Motor neuron (in vitro differentiated cells): Measurements from ENCODE around the gene FAM83D. TPM values are rescaled to one million over a fixed set of nuclear protein-coding genes. Genes with fewer than 3 reads are reported as not detected.
"Not testable (repeated sequence)": the region's sequence is repeated elsewhere in the genome, so short reads cannot be mapped to it uniquely, and the experiment has no call there.

ENCODE experiments used
- ATAC-seq, 8 experiments: fragments of 200-7000 bp; cut with Tn5 transposase; replicated peaks in 6 of 8; 2 replicates each; pipeline ENCODE4 v1.8.0; 2021; ENCODE audit warnings: mild to moderate bottlenecking in 8 of 8, moderate library complexity in 8 of 8
- H3K27ac ChIP-seq, 2 donors: fragments of 250-450 bp; sonication (Bioruptor Pico); 2 replicates each; pipeline ENCODE4 v1.9.0; 2021; ENCODE audit warnings: antibody characterized with exemption in 2 of 2, mild to moderate bottlenecking in 2 of 2, moderate library complexity in 1 of 2
- H3K4me1 ChIP-seq, 2 donors: fragments of 250-450 bp; sonication (Bioruptor Pico); replicated peaks in 1 of 2; 2 replicates each; pipeline ENCODE4 v1.6.1; 2021; ENCODE audit warnings: antibody characterized with exemption in 2 of 2, mild to moderate bottlenecking in 2 of 2, moderate library complexity in 1 of 2
- H3K4me3 ChIP-seq, 5 donors: fragments of 250-450 bp; sonication (Bioruptor Pico); 2 replicates each; pipeline ENCODE4 v1.9.0; 2021; ENCODE audit warnings: antibody characterized with exemption in 5 of 5, mild to moderate bottlenecking in 5 of 5, moderate library complexity in 4 of 5
- WGBS, 10 experiments: fragments of 450-650 bp; shearing (Covaris generic); methylation state at CpG; one replicate each; pipeline ENCODE4 v1.0.0; 2022; 5-methylcytosine and 5-hydroxymethylcytosine counted together
- in situ Hi-C, 9 experiments: fragments of 400-800 bp; cut with MboI; loops; one replicate each; pipeline ENCODE4 v1.15.0; 2021; ENCODE audit warnings: low sequenced_read_pairs in 9 of 9, low pct_unique_long_range_greater_than_20kb in 2 of 9; ENCODE audit not compliant: unreplicated experiment in 9 of 9
- total RNA-seq, 8 experiments: library from RNA; unstranded; fragments of 300-600 nt; gene quantifications; 2 replicates each; pipeline versions ENCODE4 v1.2.3 to v1.2.4, GENCODE V29; 2022

FAM83D gene
- total RNA-seq, 8 experiments from 2014 or later: 0.86 to 22.0 (median 3.3) TPM

DNA sequence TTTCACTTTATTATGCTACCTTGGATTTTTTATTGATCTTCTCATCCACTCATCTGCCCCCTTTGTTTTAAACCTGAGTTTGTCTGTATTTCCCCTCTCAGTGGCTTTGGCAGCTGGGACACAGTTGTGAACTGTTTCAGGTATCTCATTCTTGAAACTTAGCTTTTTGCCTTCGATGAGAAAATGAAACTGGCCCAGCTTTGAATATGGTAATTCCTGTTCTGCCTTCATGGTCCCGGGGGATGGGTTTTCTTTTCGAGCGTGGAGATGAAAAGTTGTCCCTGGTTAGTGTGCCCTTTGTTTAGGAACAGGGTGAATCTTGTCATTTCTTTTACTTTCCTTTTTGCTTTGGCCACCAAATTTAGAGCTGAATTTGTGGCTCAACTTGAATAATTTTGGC is 61.6 kb downstream of the FAM83D start:
- Histone ChIP-seq H3K27ac (no peak overlapping the region), H3K4me3 (no peak overlapping the region), H3K4me1 (no peaks in the 10 kb centered on the region)
- in situ Hi-C loops: no loop called here
- 38 to 100% (median 86%) methylated on average over 1 to 4 of the region's 4 CpGs; no CpG with 5 or more reads in 1 of the 10 experiments for WGBS, 10 experiments
- ATAC-seq: no peak

DNA sequence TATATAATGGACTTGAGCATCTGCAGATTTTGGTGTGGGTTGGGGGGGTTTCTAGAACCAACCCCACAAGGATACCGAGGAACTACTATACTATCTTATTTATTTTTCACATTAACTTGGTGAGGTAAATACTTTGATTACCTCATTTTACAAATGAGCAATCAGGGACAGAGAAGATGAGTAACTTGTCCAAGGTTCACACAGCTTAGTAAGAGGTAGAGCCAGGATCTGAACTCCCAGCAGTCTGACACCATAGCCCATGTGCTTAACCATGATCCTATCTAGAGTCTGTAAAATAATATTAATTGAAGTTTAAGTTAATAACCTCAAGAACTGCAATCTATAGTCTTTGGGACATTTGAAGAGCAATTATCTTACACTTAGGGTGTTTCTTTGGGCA is 64.5 kb downstream of the FAM83D start:
- 80 to 100% (median 100%) methylated on average over 1 of the region's 1 CpG; no CpG with 5 or more reads in 1 of the 10 experiments for WGBS, 10 experiments
- no peaks in the 10 kb centered on the region for H3K4me1 ChIP-seq
- no peak overlapping the region for H3K27ac ChIP-seq
- in situ Hi-C loops: no loop called here
- H3K4me3 ChIP-seq: no peak overlapping the region
- ATAC-seq: no peak

DNA sequence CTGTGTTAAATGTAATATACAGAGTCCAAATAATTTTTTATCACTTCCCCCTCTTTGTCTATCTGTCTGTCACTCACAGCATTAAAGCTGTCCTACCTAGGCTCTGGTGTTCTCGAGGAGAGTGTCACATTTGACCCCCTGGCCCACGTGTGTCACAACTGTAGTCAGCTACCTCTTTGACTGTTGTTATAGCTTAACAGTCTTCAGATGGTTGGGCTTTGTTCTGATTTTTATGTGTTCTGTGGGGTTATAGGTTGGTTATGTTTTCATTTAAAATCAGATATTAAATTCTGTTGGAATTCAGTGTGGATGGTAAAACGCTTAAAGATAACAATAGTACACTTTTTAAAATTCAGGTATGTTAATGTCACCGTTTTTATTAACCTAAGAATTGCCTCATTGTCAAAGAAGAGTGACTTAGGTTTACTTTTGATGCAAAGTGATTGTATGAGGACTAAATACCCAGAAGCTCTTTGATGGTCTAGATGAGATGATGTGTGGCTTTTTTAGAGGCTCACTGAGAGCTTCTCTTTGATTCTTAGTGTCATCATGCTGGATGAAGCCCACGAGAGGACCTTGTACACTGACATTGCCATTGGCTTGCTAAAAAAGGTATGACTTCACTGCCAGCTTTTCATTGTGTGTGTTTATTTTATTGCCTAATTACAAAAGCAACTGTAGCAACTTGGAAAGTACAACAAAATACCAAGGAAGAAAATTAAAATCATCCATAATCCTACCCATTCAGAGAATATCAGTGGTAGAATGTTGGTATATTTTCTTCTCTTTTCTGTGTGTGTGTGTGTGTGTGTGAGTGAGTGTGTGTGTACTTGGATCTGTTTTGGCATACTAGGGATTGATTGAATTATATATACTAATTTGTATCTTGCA is 65.8 kb downstream of the FAM83D start:
- 50 to 100% (median 72%) methylated on average over 1 to 5 of the region's 5 CpGs; no CpG with 5 or more reads in 1 of the 10 experiments for WGBS, 10 experiments
- in situ Hi-C loops: no loop called here
- Histone ChIP-seq H3K4me1 (no peaks in the 10 kb centered on the region), H3K27ac (no peak overlapping the region), H3K4me3 (no peak overlapping the region)
- no peak for ATAC-seq

DNA sequence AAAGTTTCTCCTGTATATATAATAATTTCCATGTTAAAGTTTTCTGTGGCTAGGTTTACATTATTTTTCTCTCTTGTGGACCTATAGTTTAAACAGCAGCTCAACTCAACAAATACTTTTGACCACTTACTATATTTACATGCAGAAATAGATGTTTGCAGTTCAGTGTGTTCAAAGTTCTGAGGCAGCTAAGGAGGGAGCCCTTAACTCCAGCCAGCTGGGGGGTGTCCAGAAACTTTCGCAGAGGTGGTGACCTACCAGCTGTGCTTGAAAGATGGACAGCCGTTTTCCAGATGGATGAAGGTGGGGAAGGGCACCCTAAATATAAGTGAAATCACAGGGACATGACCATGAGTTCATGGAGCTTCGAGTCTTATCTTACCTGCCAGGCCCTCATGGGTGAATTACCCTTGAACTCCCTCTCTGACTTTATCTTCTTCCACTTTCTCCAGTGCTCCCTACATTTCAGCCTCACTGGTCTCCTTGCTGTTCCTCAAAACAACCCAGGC is 69.4 kb downstream of the FAM83D start:
- no peak overlapping the region for H3K27ac ChIP-seq
- WGBS, 10 experiments: 80 to 100% (median 100%) methylated on average over 1 to 3 of the region's 3 CpGs; no CpG with 5 or more reads in 2 of the 10 experiments
- H3K4me3 ChIP-seq: no peak overlapping the region
- in situ Hi-C loops: no loop called here
- no peak for ATAC-seq
- no peaks in the 10 kb centered on the region for H3K4me1 ChIP-seq

DNA sequence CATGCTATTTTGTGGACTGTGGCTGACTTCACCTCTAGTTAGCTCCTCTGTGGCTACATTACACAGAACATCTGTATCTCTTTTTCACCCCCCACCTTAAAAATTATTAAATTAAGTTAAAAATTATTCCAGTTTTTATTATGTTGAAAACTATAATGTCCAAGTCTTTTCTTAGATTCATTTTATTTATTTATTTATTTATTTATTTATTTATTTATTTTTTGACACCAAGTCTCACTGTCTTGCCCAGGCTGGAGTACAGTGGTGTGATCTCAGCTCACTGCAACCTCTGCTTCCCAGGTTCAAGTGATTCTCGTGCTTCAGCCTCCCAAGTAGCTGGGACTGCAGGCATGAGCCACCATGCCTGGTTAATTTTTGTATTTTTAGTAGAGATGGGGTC is 70.6 kb downstream of the FAM83D start:
- WGBS, 10 experiments: 86 to 100% (median 95%) methylated on average over 1 of the region's 1 CpG; no CpG with 5 or more reads in 4 of the 10 experiments
- ATAC-seq, in situ Hi-C loops: not testable (repeated sequence)

DNA sequence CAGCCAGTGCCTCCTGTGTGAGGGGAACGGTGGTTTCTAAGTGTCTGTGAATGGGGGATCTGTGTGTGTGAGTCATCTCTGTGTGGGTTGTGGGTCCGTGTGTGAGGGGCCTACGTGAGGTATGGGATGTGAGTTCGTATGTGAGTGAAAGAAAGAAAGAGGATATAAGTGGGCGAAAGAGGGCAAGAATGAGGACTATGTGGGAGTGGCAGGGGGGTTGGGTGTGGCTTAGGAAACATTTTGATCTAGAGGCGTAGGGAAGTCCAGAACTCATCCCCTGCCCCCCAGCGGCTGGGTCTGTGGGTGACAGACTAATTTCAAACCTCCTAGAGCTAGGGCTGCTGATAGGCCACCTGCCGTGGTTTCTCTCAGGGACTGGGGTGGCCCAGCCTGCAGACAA is 71.4 kb downstream of the FAM83D start:
- H3K27ac ChIP-seq: no peak overlapping the region
- 80 to 100% (median 93%) methylated on average over 1 to 7 of the region's 8 CpGs; no CpG with 5 or more reads in 6 of the 10 experiments for WGBS, 10 experiments
- no peak for ATAC-seq
- in situ Hi-C loops: no loop called here
- H3K4me3 ChIP-seq: no peak overlapping the region
- no peaks in the 10 kb centered on the region for H3K4me1 ChIP-seq

More for the DNA sequence above, 70.6 kb downstream of the FAM83D start:
- H3K4me3 ChIP-seq, H3K27ac ChIP-seq, H3K4me1 ChIP-seq: not testable (repeated sequence)

DNA sequence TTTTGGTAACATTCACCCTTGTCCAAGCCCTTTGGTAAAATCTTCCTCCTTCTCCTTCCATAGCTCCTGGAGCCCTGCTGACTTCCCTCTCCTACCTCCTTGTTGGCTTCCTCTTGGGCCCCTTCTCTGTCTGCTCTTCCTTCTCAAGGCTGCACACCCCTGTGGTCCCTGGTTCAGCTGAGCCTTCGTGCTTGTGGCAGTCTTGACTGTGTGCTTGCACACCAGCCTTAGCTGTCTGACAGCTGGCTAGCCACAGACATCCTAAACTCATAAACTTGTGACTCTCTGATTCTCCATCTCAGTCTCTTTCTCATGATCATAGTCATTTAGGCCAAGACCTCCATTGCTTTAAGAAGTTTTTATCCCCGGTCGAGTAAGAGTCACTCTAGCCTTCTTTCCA is 73.0 kb downstream of the FAM83D start:
- no peak overlapping the region for H3K4me3 ChIP-seq
- 83 to 100% (median 100%) methylated on average over 1 to 3 of the region's 3 CpGs; no CpG with 5 or more reads in 3 of the 10 experiments for WGBS, 10 experiments
- in situ Hi-C loops: no loop called here
- H3K4me1 ChIP-seq: no peaks in the 10 kb centered on the region
- no peak overlapping the region for H3K27ac ChIP-seq
- ATAC-seq: no peak

DNA sequence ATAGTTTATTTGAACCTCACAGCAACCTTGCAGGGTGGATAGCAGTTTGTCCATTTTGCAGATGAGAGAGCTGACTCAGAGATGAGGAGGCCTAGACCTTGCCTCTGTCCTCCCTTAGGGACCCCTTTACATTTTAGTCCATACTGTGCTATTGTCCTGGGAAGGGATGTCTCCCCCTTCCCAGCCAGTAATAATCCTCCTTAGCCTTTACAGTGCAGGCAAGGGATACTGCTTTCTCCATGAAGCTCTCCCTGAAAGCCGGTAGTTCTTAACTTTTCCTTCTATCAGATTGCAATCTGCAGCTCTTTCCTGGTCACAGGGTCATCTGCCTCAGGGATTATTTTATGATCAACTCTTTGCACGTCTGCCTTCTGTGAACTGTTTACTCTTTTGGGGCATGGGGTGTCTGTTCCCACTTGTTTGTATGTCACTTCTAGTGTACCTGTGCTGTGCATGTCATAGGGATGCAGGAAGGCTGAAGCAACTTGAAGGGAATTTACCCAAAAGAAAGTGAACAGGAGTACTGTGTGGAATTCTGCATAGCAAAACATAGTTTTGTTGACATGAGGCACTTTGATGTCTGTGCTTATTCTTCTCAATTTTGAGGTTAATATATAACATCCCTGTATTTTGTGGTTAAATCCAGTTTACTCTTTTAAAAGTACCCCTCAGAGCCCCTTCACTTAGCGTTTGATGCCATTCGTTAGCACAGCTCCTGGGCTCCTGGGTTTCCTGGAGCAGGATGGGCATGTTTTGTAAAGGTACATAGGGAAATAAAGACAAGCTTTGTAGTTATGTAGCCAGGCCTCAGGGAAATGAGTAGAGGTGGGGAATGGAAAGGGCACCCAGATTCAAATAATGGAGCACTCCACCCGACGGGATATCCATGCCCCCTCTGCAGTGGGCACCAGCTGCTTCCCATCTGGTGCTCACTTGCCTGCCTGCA is 74.0 kb downstream of the FAM83D start:
- 57 to 100% (median 88%) methylated on average over 1 to 4 of the region's 6 CpGs; no CpG with 5 or more reads in 1 of the 10 experiments for WGBS, 10 experiments
- no peak overlapping the region for H3K27ac ChIP-seq
- ATAC-seq: no peak
- in situ Hi-C loops: no loop called here
- H3K4me3 ChIP-seq: no peak overlapping the region
- no peaks in the 10 kb centered on the region for H3K4me1 ChIP-seq

Other genes with a start within 250 kb of the FAM83D start
- gene SLC32A1, start 201.9 kb upstream of the FAM83D start, total RNA-seq: 1 to 10 TPM in 1 of 8 experiments, under 1 TPM in 6, not detected in 1; 0.14 to 2.4 (median 0.59) TPM
- gene ACTR5, start 178.0 kb upstream of the FAM83D start, total RNA-seq: 1 to 10 TPM; 4.3 to 8.0 (median 5.3) TPM
- 1 to 10 TPM in 6 of 8 experiments, under 1 TPM in 2; 0.14 to 3.7 (median 2.6) TPM for gene PPP1R16B, start 120.7 kb upstream of the FAM83D start, total RNA-seq
- gene DHX35, start 35.9 kb downstream of the FAM83D start, total RNA-seq: 10 to 100 TPM in 6 of 8 experiments, 1 to 10 TPM in 2; 6.9 to 16.6 (median 11.4) TPM